ENCODE measurements around the gene MAPRE3. TPM values are rescaled to one million over a fixed set of nuclear protein-coding genes. Genes with fewer than 3 reads are reported as not detected.
A peak's percentile ranks its signal among the peaks of the same experiment; 100 is the strongest.

The MAPRE3 gene
- total and polyA plus RNA-seq, 9 of the 15 experiments (the other 6 are each of a cell fraction or from before 2014, with no cell fraction given), result 0.70 to 43.2 (median 12.6) TPM

DNA sequence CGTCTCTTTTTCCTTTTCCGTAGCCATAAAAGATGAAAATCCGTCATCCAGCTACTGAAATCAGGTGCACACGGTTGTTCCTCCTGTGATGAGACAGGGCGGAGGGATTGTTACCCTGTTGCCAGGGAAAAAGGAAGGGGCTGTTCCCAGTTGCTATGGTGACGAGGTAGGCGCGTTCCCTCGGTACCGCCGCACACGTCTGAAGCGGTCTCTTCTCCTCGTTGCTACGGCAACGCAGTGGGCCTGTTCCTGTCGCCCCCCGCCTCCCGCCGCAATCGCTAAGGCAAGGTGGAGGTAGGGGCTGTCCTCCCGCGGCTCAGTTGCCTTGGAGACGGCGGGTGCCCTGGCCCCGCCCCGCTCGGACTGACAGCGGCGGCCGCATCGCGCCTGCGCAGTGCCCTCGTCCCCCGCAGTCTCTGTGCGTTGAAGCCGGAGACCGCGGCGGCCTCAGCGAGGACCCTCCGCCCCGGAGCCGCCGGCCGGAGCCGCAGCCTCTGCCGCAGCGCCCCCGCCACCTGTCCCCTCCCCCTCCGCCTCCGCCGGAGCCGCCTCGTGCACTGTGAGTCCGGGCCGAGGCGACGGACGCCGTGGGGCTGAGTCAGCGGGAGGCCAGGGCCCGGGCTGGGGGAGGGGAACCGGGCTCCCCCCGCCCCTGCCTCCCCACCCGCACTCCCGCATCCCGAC lies at the start of gene MAPRE3 (continued):
- TF ChIP-seq GTF3C2 (IDR thresholded peaks at IDR 0.05; ENCODE audit: borderline replicate concordance, extremely low read depth, insufficient read length) (no peak), MCM7 (IDR thresholded peaks at IDR 0.05) (no peak), CBFB (CRISPR knock-in tag; IDR thresholded peaks at IDR 0.05) (no peak), ZFX (CRISPR knock-in tag; IDR thresholded peaks at IDR 0.05) (peak; percentile 66; the same call in 1 of the 2 replicates), ZMIZ1 (IDR thresholded peaks at IDR 0.05; ENCODE audit: low read depth in 2 of 2, low read length in 2 of 2) (peak in 1 of 2 experiments; percentile 31; a peak in 1 of 4 replicates)
- TF ChIP-seq, protein P1, sequence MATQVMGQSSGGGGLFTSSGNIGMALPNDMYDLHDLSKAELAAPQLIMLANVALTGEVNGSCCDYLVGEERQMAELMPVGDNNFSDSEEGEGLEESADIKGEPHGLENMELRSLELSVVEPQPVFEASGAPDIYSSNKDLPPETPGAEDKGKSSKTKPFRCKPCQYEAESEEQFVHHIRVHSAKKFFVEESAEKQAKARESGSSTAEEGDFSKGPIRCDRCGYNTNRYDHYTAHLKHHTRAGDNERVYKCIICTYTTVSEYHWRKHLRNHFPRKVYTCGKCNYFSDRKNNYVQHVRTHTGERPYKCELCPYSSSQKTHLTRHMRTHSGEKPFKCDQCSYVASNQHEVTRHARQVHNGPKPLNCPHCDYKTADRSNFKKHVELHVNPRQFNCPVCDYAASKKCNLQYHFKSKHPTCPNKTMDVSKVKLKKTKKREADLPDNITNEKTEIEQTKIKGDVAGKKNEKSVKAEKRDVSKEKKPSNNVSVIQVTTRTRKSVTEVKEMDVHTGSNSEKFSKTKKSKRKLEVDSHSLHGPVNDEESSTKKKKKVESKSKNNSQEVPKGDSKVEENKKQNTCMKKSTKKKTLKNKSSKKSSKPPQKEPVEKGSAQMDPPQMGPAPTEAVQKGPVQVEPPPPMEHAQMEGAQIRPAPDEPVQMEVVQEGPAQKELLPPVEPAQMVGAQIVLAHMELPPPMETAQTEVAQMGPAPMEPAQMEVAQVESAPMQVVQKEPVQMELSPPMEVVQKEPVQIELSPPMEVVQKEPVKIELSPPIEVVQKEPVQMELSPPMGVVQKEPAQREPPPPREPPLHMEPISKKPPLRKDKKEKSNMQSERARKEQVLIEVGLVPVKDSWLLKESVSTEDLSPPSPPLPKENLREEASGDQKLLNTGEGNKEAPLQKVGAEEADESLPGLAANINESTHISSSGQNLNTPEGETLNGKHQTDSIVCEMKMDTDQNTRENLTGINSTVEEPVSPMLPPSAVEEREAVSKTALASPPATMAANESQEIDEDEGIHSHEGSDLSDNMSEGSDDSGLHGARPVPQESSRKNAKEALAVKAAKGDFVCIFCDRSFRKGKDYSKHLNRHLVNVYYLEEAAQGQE (IDR thresholded peaks at IDR 0.05; ENCODE audit: borderline replicate concordance), result no peak
- TF ChIP-seq, protein P1 (CRISPR knock-in tag; IDR thresholded peaks at IDR 0.05; ENCODE audit: low read depth), result 0 out of 2 replicates have a peak, but pooled peaks have one; percentile 42

Measured in K562 (cell line).